ENCODE measurements around the gene DBF4B.

Gene DBF4B

DNA sequence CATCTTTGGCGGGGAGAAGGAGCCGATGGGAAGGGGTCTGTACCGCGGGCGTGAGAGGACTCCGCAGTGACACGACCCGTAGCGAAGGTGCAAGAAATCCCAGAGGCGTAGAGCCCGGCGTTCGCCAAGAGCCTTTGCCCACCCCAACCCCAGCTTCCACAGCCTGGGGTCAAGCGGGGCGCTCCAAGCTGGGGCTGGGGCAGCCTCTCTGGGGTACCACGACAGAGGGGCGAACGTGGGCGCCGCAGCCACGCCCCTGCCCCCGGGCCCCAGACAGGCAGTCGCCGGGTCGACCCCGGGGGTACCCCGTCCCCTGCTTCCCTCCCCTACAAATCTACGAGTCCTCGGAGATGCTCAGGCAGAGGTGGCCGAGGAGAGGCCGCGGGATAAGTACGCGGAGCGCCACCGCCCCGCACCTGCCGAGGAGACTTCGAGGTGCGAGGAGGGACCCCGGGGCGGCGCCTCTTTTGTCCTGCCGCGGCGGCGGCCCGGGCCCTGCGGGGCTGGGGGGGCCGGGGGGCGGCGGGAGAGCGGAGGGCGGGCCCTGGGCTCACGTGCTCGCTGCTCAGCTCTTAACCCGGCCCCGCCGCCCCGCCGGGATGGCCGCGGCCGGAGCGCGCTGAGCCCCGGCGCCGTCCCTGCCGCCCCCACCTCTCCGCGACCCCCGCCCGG, 50.1 kb downstream of the DBF4B start, which contains the start of gene ADAM11:
Gene ADAM11 (plus strand): TSS at position 575 of the 672 bp plus-strand sequence. CDS start 212 bp downstream, outside the sequence.
- no peak for DNase-seq (ENCODE audit: low read depth, low spot score)
- H3K27ac ChIP-seq, result no peak within 1 kb of the TSS

- DNase-seq (ENCODE audit: low read depth, low spot score), result no peak
Measured at GRCh38 chr17:44759086-44759915, 50.8 kb downstream of the DBF4B start.

DNA sequence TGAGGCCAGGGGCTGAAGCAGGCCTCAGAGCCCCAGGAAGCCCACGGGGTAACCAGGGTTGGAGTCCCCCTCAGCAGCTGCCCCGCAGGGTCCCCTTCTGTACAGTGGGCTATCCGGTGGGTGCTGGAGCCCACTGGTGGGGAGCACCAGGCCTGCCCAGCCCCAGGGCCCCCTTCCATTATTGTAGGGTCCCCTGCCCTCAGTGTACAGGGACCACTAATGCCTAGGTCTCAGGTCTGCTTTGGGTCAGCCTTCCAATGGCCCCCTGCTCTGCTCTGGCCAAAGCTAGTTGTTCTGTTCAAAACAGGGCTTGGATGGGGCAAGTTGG, 51.4 kb downstream of the DBF4B start:
- DNase-seq (ENCODE audit: low read depth, low spot score), result no peak

More at GRCh38 chr17:44759086-44759915, 50.8 kb downstream of the DBF4B start:
- no peak overlapping the region for H3K27ac ChIP-seq

DNA sequence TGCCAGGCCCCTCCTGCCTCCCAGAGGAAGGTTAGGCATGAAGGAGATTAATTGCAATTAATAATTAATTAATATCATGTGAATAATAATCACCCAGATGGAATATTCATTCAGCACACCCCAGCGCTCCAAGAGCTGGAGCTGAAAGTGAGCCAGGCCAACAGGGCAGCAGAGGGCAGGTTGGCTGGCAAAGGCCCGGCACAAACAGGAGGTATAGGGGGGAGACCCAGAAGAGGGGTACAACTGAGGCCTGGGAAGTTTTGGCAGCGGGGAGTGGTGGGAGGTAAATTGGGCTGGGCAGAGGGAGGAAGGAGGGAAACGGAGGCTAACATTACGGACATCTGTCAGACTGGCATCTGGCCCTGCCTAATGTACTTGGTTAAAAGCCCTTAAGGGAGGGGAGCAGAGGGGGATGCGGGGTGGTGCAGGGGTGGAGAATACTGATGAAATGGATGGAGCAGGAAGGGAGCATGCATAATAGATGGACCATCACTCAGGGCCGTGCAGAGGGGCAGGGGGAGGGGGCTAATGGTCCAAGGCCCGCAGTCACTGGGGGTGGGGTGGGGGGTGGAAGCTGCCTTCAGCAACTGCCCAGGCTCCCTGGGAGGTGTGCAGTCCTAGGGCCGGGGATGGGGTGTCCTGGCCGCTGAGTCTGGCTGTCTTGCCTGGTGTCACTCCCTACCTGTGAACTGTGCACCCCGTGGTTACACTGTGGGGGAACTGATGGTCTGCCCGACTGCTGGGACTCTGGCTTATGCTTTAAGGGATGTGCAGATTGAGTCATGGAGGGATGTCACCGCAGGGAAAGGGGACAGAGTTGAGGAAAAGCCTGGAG, 52.2 kb downstream of the DBF4B start:
- no peak overlapping the region for H3K27ac ChIP-seq

More for the DNA sequence above, 51.4 kb downstream of the DBF4B start:
- no peak overlapping the region for H3K27ac ChIP-seq

DNA sequence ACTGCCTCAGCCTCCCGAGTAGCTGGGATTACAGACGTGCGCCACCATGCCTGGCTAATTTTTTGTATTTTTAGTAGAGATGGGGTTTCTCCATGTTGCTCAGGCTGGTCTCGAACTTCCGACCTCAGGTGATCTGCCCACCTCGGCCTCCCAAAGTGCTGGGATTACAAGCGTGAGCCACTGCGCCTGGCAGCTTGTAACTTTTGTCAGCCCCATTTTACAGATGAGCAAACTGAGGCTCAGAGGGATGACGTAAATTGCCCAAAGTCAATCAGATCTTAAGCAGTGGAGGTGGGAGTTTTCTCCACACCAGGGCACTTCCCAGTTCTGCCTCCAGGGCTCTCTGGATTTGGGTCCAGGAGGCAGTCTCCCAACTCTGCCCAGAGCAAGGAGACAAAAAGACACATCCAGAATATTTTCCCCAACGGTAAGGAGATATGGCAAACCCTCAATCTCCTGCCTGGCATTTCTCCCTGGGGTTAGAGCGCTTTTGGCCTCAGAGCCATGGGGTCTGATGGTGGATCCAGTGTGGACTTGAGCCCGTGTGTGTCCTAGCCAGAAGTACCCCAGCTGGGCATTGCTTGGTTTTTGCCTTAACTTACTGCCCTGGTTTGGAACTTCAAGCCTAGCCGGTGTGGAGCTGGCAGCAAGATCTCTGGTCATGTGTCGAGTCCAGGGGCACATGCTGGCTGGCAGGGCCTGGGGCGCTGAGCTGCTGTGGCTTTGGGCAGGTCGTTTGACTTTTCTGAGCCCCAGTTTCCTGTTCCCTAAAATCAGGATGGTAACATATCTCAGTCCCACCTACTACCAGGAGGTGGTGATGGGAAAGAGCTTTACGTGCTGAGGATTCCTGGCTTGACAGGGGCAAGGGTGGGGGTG, 53.7 kb downstream of the DBF4B start:
- DNase-seq (ENCODE audit: low read depth, low spot score), result no peak
- no peak overlapping the region for H3K27ac ChIP-seq

More for the DNA sequence above, 52.2 kb downstream of the DBF4B start:
- no peak for DNase-seq (ENCODE audit: low read depth, low spot score)

- no peak overlapping the region for H3K27ac ChIP-seq
- no peak for DNase-seq (ENCODE audit: low read depth, low spot score)
Measured at GRCh38 chr17:44763170-44763569, 54.7 kb downstream of the DBF4B start.

DNA sequence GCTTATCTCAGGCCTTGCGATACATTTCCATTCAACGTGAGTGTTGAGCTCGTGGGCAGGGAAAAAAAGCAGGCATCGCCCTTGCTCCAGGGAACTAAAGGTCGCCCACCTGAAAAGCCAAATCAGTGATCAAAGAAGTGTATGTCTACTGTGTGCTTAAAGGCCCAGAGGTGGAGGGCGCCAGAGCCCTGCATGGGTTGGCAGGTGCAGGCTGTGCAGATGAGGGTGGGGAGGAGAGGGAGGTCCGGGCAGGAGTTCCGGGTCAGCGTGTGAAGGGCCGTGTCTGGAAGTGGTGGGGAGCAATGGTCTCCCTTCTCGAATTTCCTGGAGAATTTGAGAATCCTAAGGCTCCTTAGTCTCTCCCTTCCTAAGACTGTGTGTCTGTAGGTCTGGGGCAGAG, 57.5 kb downstream of the DBF4B start:
- DNase-seq (ENCODE audit: low read depth, low spot score), result no peak
- no peak overlapping the region for H3K27ac ChIP-seq

DNA sequence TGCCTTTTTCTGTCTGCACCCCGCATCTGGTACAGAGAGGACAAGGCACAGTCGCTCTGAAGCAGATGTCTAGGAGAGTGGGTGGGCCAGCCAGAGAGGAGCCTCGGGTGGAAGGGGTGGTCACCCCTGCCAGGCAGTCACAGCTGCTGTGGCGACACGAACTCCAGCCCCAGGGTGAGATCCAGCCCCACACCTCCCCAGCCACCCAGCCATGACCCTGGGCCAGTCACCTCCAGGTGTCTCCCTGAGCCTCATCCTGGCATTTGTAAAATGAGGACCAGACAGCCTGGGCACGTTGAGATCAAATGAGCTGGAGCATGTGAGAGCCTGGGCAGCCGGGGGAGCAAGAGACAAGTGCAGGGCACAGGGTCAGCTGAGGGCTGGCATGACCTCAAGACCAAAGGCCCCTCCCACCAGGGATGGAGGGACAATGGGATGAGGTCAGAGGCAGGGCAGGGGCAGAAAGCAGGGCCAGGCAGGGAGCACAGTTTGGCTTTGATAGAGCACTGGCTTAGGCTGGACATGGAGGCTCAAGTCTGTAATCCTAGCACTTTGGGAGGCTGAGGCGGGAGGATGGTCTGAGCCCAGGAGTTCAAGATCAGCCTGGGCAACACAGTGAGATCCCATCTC, 58.1 kb downstream of the DBF4B start:
- no peak for DNase-seq (ENCODE audit: low read depth, low spot score)
- H3K27ac ChIP-seq, result no peak overlapping the region

DNA sequence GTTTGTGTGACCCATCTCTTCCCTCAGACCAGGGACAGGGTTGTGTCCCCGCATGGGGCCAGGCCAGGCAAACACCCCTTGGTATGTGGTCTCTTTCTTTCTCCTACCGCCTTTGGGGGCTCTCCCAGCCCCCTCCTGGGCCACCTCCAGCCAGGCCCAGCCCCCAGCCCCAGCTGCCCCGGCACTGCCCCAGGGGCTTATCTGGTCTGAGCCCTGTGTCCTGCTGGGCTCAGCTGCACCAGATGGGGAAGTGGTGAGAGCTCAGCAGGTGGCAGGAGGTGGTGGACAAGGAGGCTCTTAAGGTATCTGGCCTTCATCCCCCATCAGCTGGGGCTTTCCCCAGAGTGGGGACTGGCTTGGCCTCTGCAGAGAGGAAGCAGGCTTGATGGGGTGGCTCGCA, 59.0 kb downstream of the DBF4B start:
- H3K27ac ChIP-seq, result no peak overlapping the region
- DNase-seq (ENCODE audit: low read depth, low spot score), result no peak

GRCh38 chr17:44768505-44769142, 60.2 kb downstream of the DBF4B start:
- DNase-seq (ENCODE audit: low read depth, low spot score), result no peak
- H3K27ac ChIP-seq, result no peak overlapping the region

DNA sequence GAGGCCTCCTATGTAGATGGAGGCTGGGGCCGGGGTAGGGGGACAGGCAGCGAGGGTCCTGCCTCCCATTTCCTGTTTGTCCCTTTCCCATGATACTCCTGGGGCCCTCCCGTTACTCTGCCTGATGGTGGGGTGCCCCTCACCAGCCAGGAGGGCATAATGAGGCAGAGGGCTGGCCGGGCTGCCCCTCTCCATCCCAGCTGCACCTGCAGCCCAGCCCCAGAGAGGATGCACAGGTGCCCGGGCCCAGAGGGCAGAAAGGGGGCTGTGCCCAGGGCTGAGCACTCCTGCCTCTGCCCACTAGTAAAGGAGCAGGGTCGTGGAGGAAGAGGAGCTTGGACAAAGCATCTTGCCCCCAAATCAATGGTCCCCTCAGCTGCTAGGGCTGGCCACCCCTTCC, 60.8 kb downstream of the DBF4B start:
- H3K27ac ChIP-seq, result no peak overlapping the region
- no peak for DNase-seq (ENCODE audit: low read depth, low spot score)

- DNase-seq (ENCODE audit: low read depth, low spot score), result no peak
- no peak overlapping the region for H3K27ac ChIP-seq
Measured at GRCh38 chr17:44769647-44770084, 61.2 kb downstream of the DBF4B start.

DNA sequence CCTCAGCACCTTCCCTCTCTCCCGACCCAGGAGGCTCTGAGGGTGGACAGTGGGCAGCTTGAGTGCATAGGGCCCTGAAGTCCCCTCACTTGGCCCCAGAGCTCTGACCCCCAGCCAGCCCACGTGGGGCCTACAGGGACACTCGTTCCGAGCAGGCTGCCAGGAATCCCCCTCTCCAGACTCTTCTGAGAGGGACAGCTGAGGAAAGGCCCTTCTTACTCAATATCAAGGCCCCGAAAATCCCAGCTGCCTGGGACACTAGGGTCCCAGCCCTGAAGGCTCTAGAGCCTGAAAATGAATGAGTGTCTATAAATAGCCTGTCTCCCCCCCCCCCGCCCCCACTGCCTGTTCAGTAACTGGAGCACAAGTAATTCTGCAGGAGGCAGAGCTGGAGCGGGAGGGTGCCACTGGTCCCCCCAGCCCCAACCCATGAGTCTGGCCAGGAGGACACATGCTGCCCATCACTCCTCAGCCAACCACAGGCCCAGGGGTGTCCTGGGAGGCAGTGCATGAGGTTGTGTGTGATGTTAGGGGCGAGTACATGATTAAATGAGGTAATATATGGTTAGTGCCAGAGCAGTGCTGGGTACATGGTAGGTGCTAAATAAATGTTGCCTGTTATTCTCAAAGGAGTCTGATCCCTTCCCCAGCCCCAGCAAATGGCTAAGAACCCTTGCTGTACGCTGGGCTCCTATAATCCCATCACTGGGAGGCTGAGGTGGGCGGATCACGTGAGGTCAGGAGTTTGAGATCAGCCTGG, 61.9 kb downstream of the DBF4B start:
- no peak for DNase-seq (ENCODE audit: low read depth, low spot score)
- H3K27ac ChIP-seq, result no peak overlapping the region

- H3K27ac ChIP-seq, result no peak overlapping the region
- DNase-seq (ENCODE audit: low read depth, low spot score), result no peak
Measured at GRCh38 chr17:44772308-44773045, 64.0 kb downstream of the DBF4B start.

DNA sequence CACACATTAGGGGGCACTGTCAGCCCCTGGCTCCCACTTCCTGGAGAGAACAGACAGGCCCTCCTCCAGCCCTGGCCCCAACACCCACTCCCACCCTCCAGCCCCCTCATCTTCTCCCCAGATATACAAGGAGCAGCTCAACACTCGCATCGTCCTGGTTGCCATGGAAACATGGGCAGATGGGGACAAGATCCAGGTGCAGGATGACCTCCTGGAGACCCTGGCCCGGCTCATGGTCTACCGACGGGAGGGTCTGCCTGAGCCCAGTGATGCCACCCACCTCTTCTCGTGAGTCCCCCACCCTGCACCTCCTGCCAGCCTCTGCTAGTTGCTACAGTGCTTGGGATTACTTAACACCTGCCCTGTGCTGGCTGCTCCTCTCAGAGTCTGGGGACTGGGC, 64.7 kb downstream of the DBF4B start:
- DNase-seq (ENCODE audit: low read depth, low spot score), result no peak
- no peak overlapping the region for H3K27ac ChIP-seq

DNA sequence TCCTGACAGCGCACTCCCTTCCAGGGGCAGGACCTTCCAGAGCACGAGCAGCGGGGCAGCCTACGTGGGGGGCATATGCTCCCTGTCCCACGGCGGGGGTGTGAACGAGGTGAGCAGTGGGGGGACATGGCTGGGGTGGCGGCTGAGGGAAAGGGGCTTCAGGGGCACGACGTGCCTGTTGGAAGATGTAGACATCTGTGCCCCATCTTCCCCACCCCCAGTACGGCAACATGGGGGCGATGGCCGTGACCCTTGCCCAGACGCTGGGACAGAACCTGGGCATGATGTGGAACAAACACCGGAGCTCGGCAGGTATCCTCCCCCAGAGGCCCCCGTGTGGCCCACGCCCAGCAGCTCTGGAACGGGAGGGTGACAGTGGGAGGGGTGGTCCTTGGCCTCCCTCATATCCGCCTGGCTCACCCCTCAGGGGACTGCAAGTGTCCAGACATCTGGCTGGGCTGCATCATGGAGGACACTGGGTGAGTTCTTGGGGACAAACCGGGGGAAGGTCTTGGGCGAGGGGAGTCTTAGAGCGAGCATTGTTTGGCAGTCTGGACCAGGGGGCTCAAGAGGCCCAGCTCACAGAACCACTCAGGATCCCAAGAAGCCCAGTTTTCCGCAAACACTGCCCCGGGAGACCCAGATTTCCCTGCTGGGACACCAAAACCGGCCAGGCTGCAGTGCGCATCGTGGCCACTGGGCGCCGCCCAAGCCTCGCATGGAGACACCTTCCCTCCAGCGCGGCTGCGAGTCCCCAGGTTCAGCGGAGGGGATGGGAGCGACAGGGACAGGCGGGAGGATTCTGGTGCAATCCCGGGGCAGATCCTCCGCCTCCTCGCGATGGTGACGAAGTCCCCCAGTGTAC, 66.0 kb downstream of the DBF4B start:
- H3K27ac ChIP-seq, result no peak overlapping the region
- no peak for DNase-seq (ENCODE audit: low read depth, low spot score)
